ELF-1 (cell line): ENCODE measurements around the gene ATP5F1E.
"Not testable (repeated sequence)": the region's sequence is repeated elsewhere in the genome, so short reads cannot be mapped to it uniquely, and the experiment has no call there.

Experiments
- DNase-seq: peaks from one replicate; pipeline ENCODE4 v3.0.0-alpha.2; 2016; ENCODE audit warnings: low read depth, low spot score

ATP5F1E gene

DNA sequence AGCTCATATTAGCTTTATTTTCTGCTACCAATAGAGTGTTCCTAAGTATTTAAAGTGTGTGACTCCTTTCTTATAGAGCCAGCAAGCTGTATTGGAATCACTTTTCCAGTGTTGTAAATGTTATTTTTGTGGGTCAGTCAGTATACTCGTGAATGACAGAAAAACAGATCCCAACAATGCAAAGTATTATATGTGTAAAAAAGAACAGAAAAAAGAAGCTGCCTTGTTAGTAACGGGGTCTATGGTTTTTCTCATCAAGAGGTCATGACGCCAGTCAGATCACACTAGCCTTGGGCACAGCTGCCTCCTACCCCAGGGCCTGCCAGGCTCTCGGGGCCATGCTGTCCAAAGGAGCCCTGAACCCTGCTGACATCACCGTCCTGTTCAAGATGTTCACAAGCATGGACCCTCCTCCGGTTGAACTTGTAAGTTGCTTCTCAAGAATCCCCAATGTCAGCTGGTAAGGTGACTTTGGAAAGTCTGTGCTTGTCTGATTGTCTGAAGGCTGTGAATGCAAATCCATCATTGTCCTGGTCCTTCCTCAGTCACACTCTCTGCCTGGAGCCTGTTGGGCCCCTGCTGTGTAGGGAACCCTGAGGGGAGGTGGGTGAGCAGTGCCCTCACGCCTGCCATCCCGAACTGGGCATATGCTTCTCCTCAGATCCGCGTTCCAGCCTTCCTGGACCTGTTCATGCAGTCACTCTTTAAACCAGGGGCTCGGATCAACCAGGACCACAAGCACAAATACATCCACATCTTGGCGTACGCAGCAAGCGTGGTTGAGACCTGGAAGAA lies 41.3 kb downstream of the ATP5F1E start:
- no peak for DNase-seq

DNA sequence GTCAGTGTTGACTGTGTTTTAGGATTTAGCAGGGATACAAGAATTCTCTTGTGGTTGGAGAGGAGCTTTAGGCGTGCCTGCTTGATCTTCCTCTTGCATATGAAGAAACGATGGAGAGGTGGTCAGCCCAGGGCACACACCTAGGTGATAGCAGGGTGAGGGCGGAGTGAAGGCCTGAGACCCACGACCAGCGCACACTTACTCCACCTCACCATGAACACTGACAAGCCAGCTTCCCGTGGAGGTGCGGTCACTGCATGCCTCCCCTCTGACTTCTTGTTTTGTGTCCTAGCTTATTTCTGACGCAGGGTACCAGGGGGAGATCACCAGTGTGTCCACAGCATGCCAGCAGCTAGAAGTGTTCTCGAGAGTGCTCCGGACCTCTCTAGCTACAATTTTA lies 42.9 kb downstream of the ATP5F1E start:
- DNase-seq = no peak

DNA sequence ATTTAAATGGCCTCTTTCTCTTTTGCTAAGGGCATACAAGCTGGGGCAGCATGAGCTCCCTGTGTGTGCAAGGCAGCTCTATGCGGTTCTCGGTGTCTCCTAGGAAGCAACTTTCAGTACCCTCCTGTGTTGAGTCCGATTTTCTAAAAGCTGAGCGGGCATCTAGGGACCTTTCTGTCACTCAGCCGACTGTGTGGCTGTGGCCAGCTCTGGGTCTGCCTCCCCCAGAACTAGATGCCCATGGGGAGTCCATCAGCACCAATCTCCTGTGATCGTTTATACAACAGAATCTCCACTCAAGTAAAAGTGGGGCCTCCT lies 43.6 kb downstream of the ATP5F1E start:
- DNase-seq = no peak

DNA sequence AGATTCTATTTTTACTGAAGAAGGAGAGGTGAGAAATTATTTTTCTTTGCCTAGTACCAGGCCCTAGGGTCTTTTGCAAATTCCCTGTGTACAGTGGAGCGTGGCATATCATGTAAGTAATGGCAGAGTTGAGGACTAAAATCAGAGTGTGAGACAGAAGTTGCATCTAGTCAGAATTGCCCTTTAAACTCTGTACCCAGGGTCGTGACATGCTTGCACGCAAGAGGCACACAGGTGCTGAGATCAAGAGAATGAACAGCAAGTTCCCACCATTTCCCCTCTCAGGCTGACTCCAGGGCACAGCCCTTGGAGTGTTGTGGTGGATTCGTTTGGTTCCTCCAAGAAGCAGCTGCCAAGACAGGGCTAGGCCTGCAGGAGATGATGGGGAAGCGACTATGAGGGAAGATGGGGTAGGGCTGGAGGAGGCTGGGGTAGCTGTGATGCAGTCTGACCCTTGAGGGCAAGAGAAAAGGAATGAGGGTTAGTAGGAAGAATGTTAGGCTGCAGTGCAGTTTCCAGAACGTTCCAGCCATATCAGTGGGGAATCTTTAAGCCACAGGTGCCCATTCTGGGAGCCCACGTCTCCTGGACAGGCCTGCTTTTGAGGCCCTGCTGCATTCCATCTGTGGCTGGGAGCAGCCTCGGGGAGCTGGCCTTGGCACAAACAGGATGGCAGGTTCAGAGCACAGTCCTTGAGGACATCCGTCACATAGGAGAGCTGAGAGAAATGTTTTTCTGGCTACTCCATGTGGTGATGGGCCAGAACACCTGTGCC lies 44.2 kb downstream of the ATP5F1E start:
- no peak for DNase-seq

DNA sequence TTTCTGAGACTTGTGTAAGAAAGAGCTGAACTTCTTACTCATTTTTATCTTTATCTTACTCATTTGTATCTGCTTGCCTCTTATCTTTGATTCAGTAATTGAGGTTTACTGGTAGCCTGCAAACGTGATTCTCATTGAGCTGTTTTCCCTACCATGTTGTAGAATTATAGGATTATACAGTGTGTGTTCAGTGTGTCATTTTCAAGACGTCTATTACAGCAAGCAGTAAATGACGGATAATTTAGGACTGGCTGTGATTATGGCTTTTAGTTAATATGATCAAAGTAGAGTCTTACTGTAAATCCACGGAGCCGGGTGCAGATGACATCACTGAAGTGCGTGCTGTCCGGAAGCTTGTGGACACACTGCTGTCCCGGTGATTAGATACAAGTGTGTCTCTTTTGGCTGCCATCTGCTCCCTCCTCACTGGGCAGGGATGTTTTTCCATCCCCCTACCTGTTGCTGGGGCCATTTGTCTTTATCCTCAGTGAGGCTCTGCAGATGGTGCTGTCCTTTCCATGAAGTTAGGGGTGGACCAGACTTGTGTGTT lies 45.1 kb downstream of the ATP5F1E start:
- no peak for DNase-seq

DNA sequence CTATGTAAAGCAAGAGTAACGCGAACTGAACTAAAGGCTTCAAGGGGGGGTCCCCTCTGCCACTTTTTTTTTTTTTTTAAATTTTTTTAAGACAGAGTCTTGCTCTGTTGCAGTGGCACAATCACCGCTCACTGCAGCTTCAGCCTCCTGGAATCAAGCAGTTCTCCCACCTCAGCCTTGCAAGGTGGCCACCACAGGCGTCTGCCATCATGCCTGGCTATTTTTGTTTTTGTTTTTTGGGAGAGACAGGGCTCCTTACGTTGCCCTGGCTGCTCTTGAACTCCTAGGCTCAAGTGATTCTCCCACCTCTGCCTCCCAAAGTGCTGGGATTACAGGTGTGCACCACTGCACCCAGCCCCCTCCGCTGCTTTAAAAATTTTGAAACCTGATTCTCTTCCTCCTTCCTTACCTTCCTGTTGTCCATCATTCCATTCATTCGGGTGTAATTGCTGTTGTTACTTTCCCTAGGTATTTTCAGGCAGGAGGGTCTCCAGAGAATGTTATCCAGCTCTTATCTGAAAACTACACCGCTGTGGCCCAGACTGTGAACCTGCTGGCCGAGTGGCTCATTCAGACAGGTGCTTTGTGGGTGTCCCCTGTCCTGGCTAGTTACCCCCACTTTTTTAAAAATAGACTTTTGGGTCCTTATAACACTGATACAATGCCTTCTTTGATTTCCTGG lies 45.7 kb downstream of the ATP5F1E start:
- DNase-seq = no peak

DNA sequence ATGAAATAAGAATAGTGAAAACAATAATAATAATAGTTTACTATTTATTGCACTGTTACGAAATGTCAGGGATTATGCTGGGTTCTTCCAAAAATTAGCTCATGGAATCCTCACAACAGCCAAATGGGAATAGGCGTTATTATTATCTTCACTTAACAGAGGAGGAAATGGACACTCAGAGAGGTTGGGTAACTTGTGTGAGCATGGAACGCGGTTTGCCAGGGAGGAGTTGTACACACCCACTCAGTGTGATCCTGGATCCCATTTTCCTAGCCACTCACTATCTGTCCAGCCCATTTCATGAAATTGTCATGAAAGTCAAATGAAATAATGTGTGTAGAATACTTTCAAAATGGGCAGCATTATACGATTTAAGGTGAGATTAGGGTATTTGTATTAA lies 46.5 kb downstream of the ATP5F1E start:
- DNase-seq = no peak

DNA sequence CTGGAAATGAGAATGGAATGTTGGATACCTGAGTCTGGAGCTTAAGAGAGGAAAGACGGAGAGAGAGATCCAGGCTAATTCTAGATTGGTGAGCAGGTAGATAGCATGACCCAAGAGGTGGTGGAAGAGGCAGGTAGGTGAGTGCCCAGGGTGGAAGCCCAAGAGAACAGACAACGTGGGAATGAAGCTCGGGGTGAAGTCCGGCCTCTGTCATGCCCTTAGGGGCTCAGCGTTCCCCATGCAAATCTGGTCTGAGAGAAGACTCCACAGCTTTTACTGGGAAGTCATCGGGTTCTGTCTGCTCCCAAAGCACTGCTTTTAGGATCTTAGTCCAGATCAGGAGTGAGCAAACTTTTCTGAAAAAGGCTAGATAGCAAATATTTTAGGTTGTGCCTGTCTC lies 47.4 kb downstream of the ATP5F1E start:
- DNase-seq = no peak

DNA sequence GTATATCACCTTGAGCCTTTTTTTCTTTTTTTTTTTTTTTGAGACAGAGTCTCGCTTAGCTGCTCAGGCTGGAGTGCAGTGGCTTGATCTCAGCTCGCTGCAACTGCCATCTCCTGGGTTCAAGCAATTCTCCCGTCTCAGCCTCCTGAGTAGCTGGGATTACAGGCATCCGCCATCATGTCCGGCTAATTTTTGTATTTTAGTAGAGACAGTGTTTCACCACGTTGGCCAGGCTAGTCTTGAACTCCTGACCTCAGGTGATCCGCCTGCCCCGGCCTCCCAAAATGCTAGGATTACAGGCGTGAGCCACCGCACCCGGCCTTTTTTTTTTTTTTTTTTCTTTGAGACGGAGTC lies 49.0 kb downstream of the ATP5F1E start:
- not testable (repeated sequence) for DNase-seq

DNA sequence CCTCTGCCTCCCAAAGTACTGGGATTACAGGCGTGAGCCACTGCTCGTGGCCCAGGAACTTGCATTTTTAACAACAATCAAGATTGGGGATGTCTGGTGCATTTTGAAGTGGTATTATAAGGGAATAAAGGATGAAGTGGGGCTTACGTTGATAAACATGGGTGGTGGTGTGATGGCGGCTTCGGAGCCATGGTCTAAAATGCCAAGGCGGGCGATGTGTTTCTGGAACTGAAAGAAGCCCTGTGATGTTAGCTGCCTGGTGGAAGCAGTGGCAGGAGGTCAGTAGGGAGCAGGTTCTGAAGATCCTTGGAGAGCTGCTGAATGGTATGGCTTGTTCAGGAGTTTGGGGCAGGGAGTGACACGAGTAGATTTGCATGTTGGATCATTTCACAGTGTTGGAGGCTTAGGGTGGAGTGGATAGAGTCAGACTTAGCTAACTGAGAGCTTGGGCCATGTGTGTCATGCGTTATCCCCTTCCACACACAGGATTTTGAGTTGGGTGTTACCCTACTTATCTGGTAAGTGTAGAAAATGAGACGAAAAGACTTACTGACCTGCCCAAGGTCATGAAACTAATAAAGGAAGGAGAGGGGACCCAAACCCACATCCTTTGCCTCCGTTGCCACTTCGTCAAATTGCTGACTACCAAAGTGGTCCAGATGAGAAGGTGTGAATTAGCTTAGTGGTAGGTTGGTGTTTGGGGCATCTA lies 49.6 kb downstream of the ATP5F1E start:
- no peak for DNase-seq

DNA sequence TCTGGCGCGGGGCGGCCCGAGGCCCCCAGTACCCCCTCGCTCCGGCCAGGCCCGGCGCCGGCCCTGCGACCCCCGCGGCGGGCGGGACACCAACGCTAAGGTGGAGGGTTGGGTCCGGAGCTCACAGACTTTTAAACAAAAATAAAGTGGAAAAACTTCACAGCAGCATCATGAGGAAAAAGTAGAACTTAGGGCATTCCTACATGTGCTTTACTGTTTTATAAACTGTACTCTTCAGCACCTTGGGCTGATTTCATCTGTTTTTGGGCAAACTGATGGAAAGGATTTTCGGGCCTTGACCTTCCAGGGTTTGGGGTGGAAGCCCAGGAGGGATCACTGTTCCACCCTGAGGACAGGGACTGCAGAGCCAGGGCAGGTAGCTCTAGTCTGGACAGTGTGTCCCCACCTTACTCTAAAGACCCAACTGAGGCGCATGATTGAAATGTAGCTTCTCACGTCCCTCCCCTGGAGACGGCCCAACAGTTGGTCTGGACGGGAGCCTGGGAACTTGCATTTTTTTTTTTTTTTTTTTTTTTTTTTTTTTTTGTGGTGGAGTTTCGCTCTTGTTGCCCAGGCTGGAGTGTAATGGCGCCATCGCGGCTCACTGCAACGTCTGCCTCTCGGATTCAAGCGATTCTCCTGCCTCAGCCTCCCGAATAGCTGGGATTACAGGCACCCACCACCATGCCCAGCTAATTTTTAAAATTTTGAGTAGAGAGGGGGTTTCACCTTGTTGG lies 50.3 kb downstream of the ATP5F1E start:
- peak; percentile 44 for DNase-seq

DNA sequence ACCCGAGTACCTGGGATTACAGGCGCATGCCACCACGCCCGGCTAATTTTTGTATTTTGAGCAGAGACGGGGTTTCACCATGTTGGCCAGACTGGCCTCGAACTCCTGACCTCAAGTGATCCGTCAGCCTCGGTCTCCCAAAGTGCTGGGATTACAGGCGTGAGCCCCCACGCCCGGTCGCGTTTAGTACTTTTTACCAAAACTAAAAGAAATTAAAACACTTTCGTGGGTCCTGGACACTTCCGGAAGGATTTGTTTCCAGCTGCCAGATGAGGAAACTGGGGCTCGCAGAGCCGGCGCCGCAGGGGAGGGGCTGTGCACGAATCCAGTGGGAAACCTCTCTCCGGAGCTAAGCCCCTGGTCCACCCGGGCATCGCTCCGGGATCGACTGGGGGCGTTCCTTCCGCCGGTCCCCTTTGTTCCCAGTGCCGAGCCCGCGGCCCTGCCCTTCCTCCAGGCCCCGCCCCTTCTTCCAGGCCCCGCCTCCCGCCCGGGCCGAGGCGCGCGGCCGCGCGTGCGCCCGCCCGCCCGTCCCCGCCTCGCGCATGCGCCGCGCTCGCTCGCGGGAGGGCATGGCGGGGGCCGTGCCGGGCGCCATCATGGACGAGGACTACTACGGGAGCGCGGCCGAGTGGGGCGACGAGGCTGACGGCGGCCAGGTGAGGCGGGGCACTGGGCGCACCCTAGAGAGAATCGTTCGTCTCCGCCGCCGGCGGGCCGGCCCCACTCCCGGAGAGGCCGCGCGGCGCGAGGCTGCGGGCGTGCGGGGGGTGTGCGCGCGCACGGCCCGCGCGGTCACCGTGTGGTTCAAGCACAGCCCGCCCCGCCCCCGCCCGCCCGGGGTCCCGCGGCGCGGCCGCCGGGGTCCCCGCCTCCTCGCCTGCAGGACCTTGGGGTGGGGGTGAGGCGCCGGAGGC lies 51.2 kb downstream of the ATP5F1E start, which contains the start of gene NELFCD:
Gene NELFCD (plus strand): TSS at position 546 of the 917 bp plus-strand sequence. CDS start 54 bp downstream, at position 600.
- DNase-seq = peak; percentile 92

DNA sequence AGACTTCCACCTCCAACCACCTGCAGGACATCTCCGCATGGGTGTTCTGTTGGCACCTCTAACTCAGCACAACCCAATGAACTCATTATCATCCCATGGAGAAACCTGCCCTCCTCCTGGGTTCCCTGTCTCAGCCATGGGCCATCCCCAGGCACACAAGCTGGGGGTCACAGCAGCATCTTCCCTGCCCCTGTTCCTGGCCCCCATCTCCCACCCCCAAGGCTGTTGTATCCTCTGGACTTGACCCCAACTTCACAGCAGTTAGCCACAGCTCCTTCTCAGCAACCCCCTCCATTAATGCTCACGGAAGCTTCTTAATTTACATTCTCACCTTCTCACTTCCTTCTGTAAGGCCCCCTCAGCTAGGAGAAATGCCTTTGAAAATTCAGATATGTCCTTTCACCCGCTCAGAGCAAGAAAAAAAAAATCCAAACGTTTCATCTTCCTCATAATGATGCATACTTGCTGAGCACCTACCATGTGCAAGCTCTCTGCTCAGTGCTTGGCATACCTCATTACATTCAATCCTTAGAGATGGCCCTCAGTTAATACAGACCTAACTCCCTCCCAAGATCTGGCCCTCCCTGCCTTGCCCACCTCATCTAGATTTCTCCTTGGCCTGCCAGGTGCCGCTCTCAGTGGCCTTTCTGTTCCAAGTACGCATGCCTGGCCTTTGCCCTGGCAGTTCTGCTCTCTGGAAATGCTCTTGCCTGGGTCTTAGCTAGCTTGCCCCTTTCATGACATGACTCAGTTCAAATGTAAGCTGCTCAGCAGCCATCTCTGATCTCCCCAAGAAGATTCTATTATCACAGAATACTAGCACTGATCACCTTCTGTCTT lies 53.6 kb downstream of the ATP5F1E start:
- DNase-seq = no peak

DNA sequence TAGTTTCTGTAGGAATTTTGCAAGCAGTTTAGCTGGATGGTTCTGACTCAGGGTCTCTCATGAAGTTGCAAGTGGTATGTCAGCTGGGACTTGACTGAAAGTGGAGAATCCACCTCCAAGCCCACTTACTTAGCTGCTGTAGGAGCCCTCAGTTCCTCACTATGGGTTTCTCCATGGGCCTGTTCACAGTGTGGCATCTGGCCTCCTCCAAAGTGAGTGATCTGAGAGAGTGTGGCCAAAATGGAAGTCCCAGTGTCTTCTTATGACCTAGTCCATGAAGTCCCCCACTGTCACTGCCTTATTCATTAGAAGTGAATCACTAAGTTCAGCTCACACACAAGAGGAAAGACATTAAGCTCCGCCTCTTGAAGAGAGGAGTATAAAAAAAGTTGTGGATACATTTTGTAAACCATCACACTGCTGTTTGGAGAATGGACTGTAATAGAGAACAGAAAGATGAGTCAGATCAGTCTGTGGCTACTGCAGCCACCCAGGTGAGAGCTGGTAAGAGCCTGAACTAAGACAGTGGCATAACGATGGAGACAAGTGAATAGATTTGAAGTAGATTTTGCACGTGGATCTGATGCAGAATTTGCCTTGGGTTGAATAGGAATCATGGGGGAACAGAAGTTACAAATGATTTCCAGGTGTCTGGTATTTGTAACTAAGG lies 55.9 kb downstream of the ATP5F1E start:
- no peak for DNase-seq
